DMS 273 treated with DMSO at 0.1 percent for 48 hours (cell line): ENCODE data around the gene SUFU.

Source experiments
- DNase-seq: peaks from one replicate; lab custom pipeline; 2025; lab: John Stamatoyannopoulos, UW

SUFU gene

DNA sequence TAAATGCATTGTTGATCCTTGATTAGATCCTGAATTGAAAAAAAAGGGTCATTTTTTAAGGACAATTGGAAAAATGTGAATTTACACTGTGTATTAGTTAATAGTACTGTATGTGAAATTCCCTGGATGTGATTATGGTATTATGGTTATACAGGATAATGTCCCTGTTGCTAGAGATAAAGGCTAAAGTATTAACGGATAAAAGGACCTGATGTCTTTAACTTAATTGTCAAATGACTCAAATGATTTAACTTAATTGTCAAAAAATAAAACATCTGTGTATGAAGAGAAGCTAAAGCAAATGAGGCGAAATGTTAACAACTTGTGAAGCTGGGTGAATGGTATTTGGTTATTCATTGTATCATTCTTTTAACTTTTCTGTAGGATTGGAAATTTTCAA lies 48.8 kb downstream of the SUFU start:
- no peak for DNase-seq

GRCh38 chr10:102553771-102554170 lies 50.0 kb downstream of the SUFU start:
- no peak for DNase-seq

DNA sequence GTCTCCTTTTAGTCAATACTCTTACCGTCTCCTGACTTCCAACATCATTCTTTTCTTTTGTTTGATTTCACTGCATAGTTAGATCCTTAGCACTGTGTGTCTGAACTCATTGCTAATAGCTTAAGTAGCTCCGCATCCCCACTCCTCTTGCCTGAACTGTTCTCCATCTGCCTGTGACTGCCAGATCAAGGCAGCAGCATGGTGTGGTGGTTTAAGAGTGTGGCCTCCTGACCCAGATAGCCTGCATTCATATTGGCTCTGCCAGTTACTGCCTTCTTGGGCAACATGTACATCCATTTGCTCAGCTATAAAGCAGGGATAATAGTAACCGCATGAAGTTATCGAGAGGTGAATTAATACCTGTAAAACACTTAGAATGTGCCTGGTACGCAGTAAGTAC lies 50.8 kb downstream of the SUFU start:
- DNase-seq, result no peak

DNA sequence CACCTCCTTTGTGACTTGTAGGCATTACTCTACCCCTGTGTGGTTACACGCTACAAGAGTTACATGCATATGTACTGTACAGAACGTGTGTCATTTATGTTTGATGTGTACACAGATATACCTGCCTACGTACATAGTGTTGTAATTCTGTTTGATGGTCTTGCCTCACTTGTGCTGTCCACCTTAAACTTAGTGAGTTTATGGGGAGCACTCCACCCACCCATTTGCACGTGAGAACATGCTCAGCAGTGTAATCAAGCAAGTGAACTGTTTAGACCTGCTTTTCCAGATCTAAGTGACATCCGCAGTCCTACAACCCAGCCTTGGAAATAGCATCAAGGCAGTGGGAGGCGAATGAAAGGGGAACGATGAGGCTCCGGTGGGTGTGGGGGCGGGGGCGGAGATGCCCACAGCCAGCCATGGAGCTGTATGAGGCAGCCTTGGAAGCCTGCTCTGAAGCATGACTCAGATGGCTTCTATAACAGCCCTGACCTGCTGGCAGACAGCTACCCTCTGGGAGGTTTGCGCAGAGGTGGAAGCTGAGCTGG lies 52.1 kb downstream of the SUFU start:
- DNase-seq, result no peak

DNA sequence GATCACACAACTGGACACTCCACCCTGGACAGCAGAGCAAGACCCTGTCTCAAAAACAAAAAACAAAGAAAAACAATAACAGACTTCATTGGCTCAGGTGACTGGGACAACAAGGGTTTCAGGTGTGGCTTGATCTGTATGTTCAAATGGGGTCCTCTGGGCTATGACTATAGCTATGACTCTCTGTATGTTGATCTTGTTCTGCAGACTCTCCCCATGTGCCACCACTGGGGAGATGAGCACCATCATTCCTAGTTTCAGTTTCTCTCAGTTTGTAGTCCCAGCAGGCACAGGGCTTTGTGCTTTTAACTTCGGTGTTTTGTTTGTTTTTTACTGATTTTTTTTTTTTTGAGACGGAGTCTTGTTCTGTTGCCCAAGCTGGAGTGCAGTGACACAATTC lies 53.8 kb downstream of the SUFU start:
- no peak for DNase-seq

GRCh38 chr10:102559764-102560163 lies 56.0 kb downstream of the SUFU start:
- no peak for DNase-seq

DNA sequence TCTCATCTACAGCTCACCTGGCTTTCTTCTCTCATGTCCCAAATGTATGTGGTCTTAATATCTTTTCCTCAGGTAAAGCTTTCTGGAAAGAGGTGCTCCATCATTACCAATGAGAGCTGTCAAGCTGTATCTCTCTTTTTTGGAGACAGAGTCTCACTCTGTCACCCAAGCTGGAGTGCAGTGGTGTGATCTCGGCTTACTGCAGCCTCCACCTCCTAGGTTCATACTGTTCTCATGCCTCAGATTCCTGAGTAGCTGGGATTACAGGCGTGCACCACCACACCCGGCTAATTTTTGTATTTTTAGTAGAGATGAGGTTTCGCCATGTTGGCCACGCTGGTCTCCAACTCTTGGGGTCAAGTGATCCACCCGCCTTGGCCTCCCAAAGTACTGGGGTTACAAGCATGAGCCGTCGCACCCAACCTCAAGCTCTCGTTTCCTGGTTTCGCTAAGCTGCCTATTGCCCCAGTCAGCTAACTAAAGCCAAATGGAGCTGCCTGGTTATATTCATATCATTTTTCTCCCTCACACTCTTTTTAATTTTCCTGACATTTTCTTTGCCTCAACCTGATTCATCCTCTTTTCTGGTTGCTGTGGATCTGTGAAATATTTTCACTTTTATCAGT lies 60.5 kb downstream of the SUFU start:
- no peak for DNase-seq

DNA sequence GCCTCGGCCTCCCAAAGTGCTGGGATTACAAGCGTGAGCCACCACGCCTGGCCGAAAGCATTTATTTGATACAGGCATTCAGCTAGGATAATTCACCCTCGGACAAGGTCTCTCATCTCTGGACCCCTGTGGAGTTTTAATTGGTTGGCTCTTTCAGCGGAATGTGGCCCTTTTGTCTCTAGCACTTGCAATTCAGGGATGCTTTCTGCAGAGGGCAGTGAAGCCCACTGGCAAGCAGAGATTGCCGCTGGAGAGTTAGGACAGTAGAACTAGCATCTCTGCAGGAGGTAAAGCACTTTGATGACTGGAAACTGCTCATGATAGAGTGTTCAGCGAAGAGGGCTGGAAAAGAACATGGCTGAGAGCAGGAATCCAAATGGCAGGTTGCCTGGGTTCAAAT lies 62.0 kb downstream of the SUFU start:
- DNase-seq, result no peak

DNA sequence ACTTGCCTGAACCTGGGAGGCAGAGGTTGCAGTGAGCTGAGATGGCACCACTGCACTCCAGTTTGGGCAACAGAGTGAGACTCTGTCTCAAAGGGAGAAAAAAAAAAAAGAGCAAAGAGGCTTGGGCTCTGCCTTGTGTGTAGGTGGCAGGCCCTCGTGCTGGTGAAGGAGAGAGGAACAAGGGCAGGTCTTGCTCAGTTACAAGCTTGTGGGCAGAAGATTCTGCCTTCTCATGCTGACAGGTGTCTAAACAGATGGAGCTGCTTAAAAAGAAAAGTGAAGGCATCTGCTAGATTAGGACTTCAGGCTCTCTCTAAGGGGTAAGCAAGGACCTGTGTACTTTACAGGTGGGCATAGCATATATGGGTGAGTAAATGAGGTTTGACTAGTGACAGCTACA lies 75.0 kb downstream of the SUFU start:
- DNase-seq, result peak; percentile 67

GRCh38 chr10:102579328-102579727 lies 75.6 kb downstream of the SUFU start:
- no peak for DNase-seq

DNA sequence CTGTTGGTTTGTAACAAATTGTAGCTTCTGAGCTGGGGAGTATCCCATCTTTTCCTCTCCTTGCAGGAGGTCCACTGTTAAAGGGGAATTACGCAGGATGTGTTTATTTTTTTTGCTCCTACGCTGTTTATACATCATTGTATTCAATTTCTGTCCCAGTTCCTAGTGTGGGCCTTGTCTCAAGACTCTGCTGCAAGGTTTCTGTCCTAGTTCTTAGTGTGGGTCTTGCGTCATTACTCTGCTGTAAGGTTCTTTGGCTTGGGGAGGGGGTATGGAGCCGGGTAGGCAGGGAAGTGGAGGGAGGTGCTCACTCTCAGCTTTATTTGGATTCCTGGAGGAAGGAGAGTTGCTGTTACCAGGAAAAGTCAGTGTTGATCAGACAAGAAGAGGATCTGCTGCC lies 76.5 kb downstream of the SUFU start:
- DNase-seq, result no peak

DNA sequence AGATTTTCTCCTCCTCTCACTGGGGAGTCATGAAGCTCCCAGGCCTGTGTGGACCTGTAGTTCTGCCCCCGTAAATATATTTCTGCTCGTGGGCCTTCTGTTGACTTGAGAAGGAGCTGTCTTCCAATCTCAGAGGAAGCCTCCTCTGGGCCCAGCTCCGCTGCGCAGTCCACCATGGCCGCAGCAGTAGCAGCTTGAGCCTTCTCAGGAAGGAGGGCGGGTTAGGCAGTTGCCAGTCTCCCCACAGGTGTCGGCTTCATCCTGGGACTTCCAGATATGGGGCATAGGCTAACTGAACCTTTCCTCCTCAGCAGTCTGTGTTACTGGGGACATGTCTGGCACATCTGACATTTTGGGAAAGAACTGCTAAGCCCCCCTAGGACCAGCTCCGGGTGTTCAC lies 77.6 kb downstream of the SUFU start:
- DNase-seq, result no peak

- DNase-seq, result no peak
These were observed 78.3 kb downstream of the SUFU start for GRCh38 chr10:102581981-102582580.

GRCh38 chr10:102583435-102584417 lies 80.0 kb downstream of the SUFU start:
- peak; percentile 37 for DNase-seq

GRCh38 chr10:102585026-102585425 lies 81.3 kb downstream of the SUFU start:
- DNase-seq, result no peak

GRCh38 chr10:102586858-102587257 lies 83.1 kb downstream of the SUFU start:
- no peak for DNase-seq

GRCh38 chr10:102588875-102589274 lies 85.1 kb downstream of the SUFU start:
- DNase-seq, result no peak

GRCh38 chr10:102593074-102593803 lies 89.5 kb downstream of the SUFU start:
- DNase-seq, result no peak

DNA sequence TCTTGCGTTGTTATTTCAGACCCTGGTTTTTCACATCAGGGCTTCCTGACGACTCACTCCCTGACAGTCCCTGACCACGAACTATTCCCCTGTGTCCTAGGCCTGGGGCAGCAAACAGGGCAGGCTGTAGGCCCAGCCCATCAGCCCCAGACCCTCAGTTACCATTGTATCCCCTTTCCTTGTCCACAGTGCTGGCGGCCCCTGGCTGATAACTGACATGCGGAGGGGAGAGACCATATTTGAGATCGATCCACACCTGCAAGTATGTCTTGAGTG lies 90.0 kb downstream of the SUFU start:
- no peak for DNase-seq

DNA sequence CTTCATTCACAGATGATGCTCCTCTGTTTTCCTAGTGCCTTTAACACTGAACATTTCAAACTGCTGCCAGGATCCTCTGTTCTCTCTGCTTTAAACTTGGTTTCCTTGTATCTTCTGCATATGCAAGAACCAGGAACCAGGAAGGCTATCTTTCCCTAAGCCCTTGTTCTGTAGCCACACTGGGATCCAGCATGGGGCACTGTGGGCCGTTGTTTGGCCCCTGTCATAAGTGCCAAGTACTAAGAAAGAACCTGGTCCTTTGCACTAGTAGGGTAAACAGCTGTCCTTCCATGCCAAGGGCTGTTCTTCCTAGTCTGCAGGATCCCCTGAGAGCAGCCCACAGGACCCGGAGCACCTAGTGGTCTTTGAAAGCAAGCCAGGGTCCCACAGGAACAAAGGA lies 91.5 kb downstream of the SUFU start:
- no peak for DNase-seq

GRCh38 chr10:102595897-102596296 lies 92.1 kb downstream of the SUFU start:
- DNase-seq, result no peak

DNA sequence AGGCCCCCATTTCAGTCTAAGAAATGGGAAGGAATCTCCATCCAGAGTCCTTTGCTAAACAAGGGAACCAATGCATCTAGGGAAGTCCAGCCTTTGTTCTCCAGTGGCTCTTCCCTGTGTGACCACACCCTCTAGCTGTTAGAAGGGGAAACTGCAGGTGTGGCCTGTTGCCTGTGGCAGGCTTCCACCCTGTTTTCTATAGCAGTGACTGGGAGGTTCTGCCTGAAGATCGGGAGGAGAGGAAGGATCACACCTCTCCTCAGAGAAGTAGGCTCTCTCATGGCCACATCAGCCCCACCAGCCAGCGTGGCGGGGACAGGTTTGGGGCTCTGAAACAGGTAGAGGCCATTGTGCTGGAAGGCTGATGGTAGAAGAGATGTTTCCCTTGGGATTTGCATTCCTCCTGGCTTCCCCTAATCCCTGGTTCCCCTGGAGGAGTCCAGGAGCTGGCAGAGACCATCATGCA lies 92.8 kb downstream of the SUFU start:
- DNase-seq, result no peak
